Measurements from ENCODE around the gene CYSRT1. TPM values are rescaled to one million over a fixed set of nuclear protein-coding genes. Genes with fewer than 3 reads are reported as not detected.

CYSRT1 gene
- total RNA-seq, 2 experiments from 2014 or later: 1.7 to 2.9 TPM

DNA sequence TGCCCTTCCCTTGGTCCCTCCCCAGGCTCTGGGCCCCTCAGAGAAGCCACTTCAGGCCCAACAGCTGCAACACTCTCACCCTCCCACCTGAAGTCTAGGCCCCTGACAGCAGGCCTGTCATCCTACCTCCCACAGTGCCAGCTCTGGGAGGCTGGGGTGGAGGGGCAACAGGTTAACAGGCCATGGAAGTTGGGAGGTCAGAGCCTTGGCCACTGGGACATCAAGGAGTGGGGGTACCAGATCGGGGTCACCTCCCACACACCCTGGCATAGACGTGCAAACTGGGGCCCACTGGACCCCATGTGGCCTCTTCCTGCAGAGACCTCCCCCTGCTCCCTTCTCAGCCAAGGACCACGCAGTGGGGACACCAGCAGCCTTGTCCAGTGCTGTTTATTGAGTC, 33.7 kb upstream of the CYSRT1 start:
- intact Hi-C loops (cut with micrococcal nuclease; ENCODE audit: unreplicated experiment): no loop called here
- TF ChIP-seq EZH2phosphoT487 (IDR thresholded peaks at IDR 0.05; ENCODE audit: borderline replicate concordance, low read depth, low read length): no peak
- TF ChIP-seq, protein P1, sequence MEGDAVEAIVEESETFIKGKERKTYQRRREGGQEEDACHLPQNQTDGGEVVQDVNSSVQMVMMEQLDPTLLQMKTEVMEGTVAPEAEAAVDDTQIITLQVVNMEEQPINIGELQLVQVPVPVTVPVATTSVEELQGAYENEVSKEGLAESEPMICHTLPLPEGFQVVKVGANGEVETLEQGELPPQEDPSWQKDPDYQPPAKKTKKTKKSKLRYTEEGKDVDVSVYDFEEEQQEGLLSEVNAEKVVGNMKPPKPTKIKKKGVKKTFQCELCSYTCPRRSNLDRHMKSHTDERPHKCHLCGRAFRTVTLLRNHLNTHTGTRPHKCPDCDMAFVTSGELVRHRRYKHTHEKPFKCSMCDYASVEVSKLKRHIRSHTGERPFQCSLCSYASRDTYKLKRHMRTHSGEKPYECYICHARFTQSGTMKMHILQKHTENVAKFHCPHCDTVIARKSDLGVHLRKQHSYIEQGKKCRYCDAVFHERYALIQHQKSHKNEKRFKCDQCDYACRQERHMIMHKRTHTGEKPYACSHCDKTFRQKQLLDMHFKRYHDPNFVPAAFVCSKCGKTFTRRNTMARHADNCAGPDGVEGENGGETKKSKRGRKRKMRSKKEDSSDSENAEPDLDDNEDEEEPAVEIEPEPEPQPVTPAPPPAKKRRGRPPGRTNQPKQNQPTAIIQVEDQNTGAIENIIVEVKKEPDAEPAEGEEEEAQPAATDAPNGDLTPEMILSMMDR (conservative IDR thresholded peaks at IDR 0.05; ENCODE audit: low read length): no peak
- Histone ChIP-seq H3K36me3 (ENCODE audit: insufficient read depth, low read length) (peaks cover 24% of the 10 kb centered on the region; the same call in 1 of the 2 replicates), H2AFZ (ENCODE audit: low read length) (no peak overlapping the region), H3K4me3 (ENCODE audit: low read depth, low read length, poor library complexity, severe bottlenecking) (no peak overlapping the region), H3K79me2 (ENCODE audit: insufficient read depth, low read depth, low read length) (peaks cover 32% of the 10 kb centered on the region), H3K4me1 (ENCODE audit: insufficient read depth, low read length, poor library complexity, severe bottlenecking) (peaks cover 26% of the 10 kb centered on the region), H3K27ac (ENCODE audit: low read depth, low read length, poor library complexity, severe bottlenecking) (no peak overlapping the region), H3K9me3 (ENCODE audit: low read length) (no peaks in the 10 kb centered on the region), H3K4me2 (ENCODE audit: low read length) (no peak overlapping the region), H4K20me1 (ENCODE audit: insufficient read depth, low read length) (peaks cover 6% of the 10 kb centered on the region; the same call in 1 of the 2 replicates), H3K9me2 (ENCODE audit: insufficient read depth, low read length) (no peaks in the 10 kb centered on the region)
- CTCF ChIA-PET (ENCODE audit: unreplicated experiment): interaction anchor here (0.6 kb wide), 1 partner anchor 15 kb away, joined by 6 read pairs; no protein-coding TSS in a partner anchor
- no peak for DNase-seq (ENCODE audit: low spot score)
- POLR2A ChIA-PET: no interaction called here
- no TSS peak for BruUV-seq (replicated peaks)

DNA sequence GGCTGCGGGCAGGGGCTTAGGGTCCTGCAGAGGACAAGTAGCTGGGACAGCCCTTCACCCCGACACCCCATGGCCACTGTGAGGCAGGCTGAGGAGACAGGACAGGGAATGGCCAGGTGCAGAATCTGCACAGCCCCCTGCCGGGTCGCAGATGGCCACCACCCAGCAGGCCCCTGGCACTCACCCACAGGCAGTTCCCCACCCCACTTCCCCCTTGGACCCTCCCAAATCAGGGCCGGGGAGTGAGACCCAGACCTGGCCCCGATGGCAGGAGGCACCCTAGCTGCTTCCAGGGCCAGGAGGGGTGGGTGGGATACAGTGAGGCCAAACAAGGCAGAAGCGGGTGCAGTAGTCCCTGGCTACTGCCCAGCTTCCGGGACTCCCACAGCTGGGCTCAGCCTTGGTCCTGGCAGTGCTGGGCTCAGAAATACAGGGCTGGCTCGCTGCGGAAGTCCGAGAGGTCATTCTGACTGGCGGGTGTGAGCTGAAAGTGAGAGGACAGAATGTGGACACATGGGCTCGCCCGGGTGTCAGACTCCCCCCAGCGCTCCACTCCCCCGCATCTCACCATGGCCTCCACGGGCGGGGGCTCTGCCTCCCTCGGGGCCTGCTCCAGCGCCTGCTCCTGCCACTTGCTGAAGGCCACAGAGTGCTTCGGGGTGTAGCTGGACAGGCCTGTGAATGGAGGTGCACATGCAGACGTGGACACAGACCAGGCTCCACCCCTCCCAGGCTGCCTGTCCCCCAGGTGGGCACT, 33.1 kb upstream of the CYSRT1 start:
- ChIA-PET POLR2A (no interaction called here), CTCF (ENCODE audit: unreplicated experiment) (interaction anchor here (0.6 to 0.7 kb wide), 2 partner anchors 15 kb away, joined by 3 to 6 read pairs; no protein-coding TSS in a partner anchor)
- H4K20me1 ChIP-seq (ENCODE audit: insufficient read depth, low read length): peaks cover 6% of the 10 kb centered on the region; the same call in 1 of the 2 replicates
- H2AFZ ChIP-seq (ENCODE audit: low read length): no peak overlapping the region
- no TSS peak for BruUV-seq (replicated peaks)
- H3K79me2 ChIP-seq (ENCODE audit: insufficient read depth, low read depth, low read length): peaks cover 26% of the 10 kb centered on the region
- TF ChIP-seq, protein P1 (conservative IDR thresholded peaks at IDR 0.05; ENCODE audit: low read length): no peak
- no peak for TF ChIP-seq EZH2phosphoT487 (IDR thresholded peaks at IDR 0.05; ENCODE audit: borderline replicate concordance, low read depth, low read length)
- no peak overlapping the region for H3K4me2 ChIP-seq (ENCODE audit: low read length)
- intact Hi-C loops (cut with micrococcal nuclease; ENCODE audit: unreplicated experiment): no loop called here
- H3K4me1 ChIP-seq (ENCODE audit: insufficient read depth, low read length, poor library complexity, severe bottlenecking): peaks cover 20% of the 10 kb centered on the region
- no peak overlapping the region for H3K4me3 ChIP-seq (ENCODE audit: low read depth, low read length, poor library complexity, severe bottlenecking)
- no peak overlapping the region for H3K27ac ChIP-seq (ENCODE audit: low read depth, low read length, poor library complexity, severe bottlenecking)
- DNase-seq (ENCODE audit: low spot score): no peak
- peaks cover 20% of the 10 kb centered on the region; the same call in 1 of the 2 replicates for H3K36me3 ChIP-seq (ENCODE audit: insufficient read depth, low read length)
- H3K9me2 ChIP-seq (ENCODE audit: insufficient read depth, low read length): no peaks in the 10 kb centered on the region
- no peaks in the 10 kb centered on the region for H3K9me3 ChIP-seq (ENCODE audit: low read length)

DNA sequence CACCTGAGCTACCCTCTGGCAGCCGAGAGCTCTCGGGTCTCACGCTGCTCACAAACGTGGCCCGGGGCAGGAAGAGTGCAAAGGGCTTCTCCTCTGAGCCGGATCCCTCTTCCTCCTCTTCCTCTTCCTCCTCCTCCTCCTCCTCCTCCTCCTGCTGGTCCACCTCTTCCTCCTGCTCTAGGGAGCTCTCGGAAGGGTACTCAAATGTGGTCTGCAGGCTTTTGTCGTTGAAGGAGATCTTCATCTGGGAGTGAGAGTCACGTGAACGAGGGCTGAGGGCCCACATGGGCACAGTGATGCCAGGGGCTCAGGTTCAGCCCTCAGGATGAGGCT, 32.6 kb upstream of the CYSRT1 start:
- Histone ChIP-seq H4K20me1 (ENCODE audit: insufficient read depth, low read length) (peaks cover 2% of the 10 kb centered on the region; the same call in 1 of the 2 replicates), H3K27ac (ENCODE audit: low read depth, low read length, poor library complexity, severe bottlenecking) (no peak overlapping the region), H3K9me3 (ENCODE audit: low read length) (no peaks in the 10 kb centered on the region), H3K9me2 (ENCODE audit: insufficient read depth, low read length) (no peaks in the 10 kb centered on the region), H2AFZ (ENCODE audit: low read length) (no peak overlapping the region), H3K4me3 (ENCODE audit: low read depth, low read length, poor library complexity, severe bottlenecking) (no peak overlapping the region), H3K4me2 (ENCODE audit: low read length) (no peak overlapping the region), H3K4me1 (ENCODE audit: insufficient read depth, low read length, poor library complexity, severe bottlenecking) (peaks cover 15% of the 10 kb centered on the region), H3K79me2 (ENCODE audit: insufficient read depth, low read depth, low read length) (peaks cover 20% of the 10 kb centered on the region), H3K36me3 (ENCODE audit: insufficient read depth, low read length) (peaks cover 20% of the 10 kb centered on the region; the same call in 1 of the 2 replicates)
- BruUV-seq (replicated peaks): no TSS peak
- ChIA-PET CTCF (ENCODE audit: unreplicated experiment) (interaction anchor here (0.6 to 0.7 kb wide), 2 partner anchors 16 to 65 kb away, joined by 3 read pairs; no protein-coding TSS in a partner anchor), POLR2A (no interaction called here)
- TF ChIP-seq EZH2phosphoT487 (IDR thresholded peaks at IDR 0.05; ENCODE audit: borderline replicate concordance, low read depth, low read length): no peak
- TF ChIP-seq, protein P1 (conservative IDR thresholded peaks at IDR 0.05; ENCODE audit: low read length): no peak
- DNase-seq (ENCODE audit: low spot score): no peak
- intact Hi-C loops (cut with micrococcal nuclease; ENCODE audit: unreplicated experiment): no loop called here

All from OCI-LY7 (cell line).